ENCODE results near the gene LLCFC1.

LLCFC1 gene

GRCh38 chr7:142910481-142910880, 28.8 kb upstream of the LLCFC1 start:
- DNase-seq: no peak

GRCh38 chr7:142913051-142913450, 26.2 kb upstream of the LLCFC1 start:
- DNase-seq: no peak

- no peak for DNase-seq
These were observed 25.7 kb upstream of the LLCFC1 start for GRCh38 chr7:142913566-142913965.

- DNase-seq: no peak
These were observed 25.2 kb upstream of the LLCFC1 start for GRCh38 chr7:142914121-142914520.

GRCh38 chr7:142915315-142915714, 24.0 kb upstream of the LLCFC1 start:
- DNase-seq: no peak

- DNase-seq: no peak
These were observed 22.8 kb upstream of the LLCFC1 start for GRCh38 chr7:142916508-142916907.

- no peak for DNase-seq
These were observed 21.8 kb upstream of the LLCFC1 start for GRCh38 chr7:142917447-142917846.

- DNase-seq: no peak
These were observed 20.4 kb upstream of the LLCFC1 start for GRCh38 chr7:142918901-142919300.

GRCh38 chr7:142919656-142920055, 19.6 kb upstream of the LLCFC1 start:
- DNase-seq: no peak

- DNase-seq: no peak
These were observed 15.9 kb upstream of the LLCFC1 start for GRCh38 chr7:142923391-142923790.

GRCh38 chr7:142925413-142925812, 13.9 kb upstream of the LLCFC1 start:
- DNase-seq: no peak

- DNase-seq: no peak
These were observed 12.1 kb upstream of the LLCFC1 start for GRCh38 chr7:142927085-142927745.

- no peak for DNase-seq
These were observed 11.3 kb upstream of the LLCFC1 start for GRCh38 chr7:142927949-142928348.

- DNase-seq: no peak
These were observed 9.1 kb upstream of the LLCFC1 start for GRCh38 chr7:142930126-142930730.

GRCh38 chr7:142932386-142933091, 6.7 kb upstream of the LLCFC1 start:
- no peak for DNase-seq

- DNase-seq: no peak
These were observed 6.2 kb upstream of the LLCFC1 start for GRCh38 chr7:142933092-142933475.

GRCh38 chr7:142933624-142934023, 5.7 kb upstream of the LLCFC1 start, which contains the start of gene TRPV5:
Gene TRPV5 (minus strand): TSS chr7:142933746. CDS start chr7:142933459, 287 bp downstream.
- DNase-seq: no peak

GRCh38 chr7:142934056-142934455, 5.2 kb upstream of the LLCFC1 start:
- no peak for DNase-seq

- DNase-seq: no peak
These were observed 3.2 kb upstream of the LLCFC1 start for GRCh38 chr7:142935941-142936565.

- no peak for DNase-seq
These were observed 673 bp upstream of the LLCFC1 start for GRCh38 chr7:142938611-142939010.

GRCh38 chr7:142940966-142941535, 1.8 kb downstream of the LLCFC1 start:
- DNase-seq: no peak

GRCh38 chr7:142941541-142941940, 2.3 kb downstream of the LLCFC1 start:
- DNase-seq: no peak

GRCh38 chr7:142942746-142943145, 3.5 kb downstream of the LLCFC1 start:
- no peak for DNase-seq
